Muscle of leg (tissue), 11 donors: ENCODE data around the gene SMCP. TPM values are rescaled to one million over a fixed set of nuclear protein-coding genes. Genes with fewer than 3 reads are reported as not detected.

ENCODE experiments used
- DNase-seq: peaks from one replicate; pipeline ENCODE4 v3.0.0; 2013
- H3K27ac ChIP-seq: one replicate; pipeline ENCODE4 v1.5.1; 2013; ENCODE audit warnings: mild to moderate bottlenecking, low read length, control low read depth
- H3K27me3 ChIP-seq: one replicate; pipeline ENCODE4 v1.6.1; 2013; ENCODE audit warnings: low read length; ENCODE audit not compliant: control insufficient read depth, insufficient read depth
- H3K36me3 ChIP-seq: one replicate; pipeline ENCODE4 v1.6.1; 2013; ENCODE audit warnings: low read length; ENCODE audit not compliant: control insufficient read depth, insufficient read depth
- H3K4me1 ChIP-seq: one replicate; pipeline ENCODE4 v1.6.1; 2013; ENCODE audit warnings: low read length; ENCODE audit not compliant: control insufficient read depth, insufficient read depth
- H3K4me3 ChIP-seq: one replicate; pipeline ENCODE4 v1.5.1; 2013; ENCODE audit warnings: low read length, control low read depth
- H3K9me3 ChIP-seq: replicated peaks from 2 replicates; pipeline ENCODE4 v1.6.1; 2013; ENCODE audit warnings: low read depth, low read length; ENCODE audit not compliant: control insufficient read depth
- WGBS: methylation state at CpG from one replicate; pipeline ENCODE4 v1.1.5; 2013; ENCODE audit warnings: missing lambda C conversion rate; ENCODE audit not compliant: insufficient coverage; 5-methylcytosine and 5-hydroxymethylcytosine counted together
- polyA plus RNA-seq, 8 donors: library from polyadenylated mRNA; unstranded; fragments of 120-200 nt; gene quantifications; one replicate each; pipeline versions ENCODE4 v1.2.1 to v1.2.3, GENCODE V29; 2013; ENCODE audit warnings: inconsistent platforms in 1 of 8, low replicate concordance in 1 of 8; ENCODE audit not compliant: insufficient read length in 8 of 8, insufficient read depth in 1 of 8
- total RNA-seq: library from RNA; stranded (reverse); fragments of 120-200 nt; gene quantifications from one replicate; pipeline ENCODE4 v1.2.4, GENCODE V29; 2013

The SMCP gene
- total and polyA plus RNA-seq, 9 donors, result not detected

- Histone ChIP-seq H3K36me3 (no peaks in the 10 kb centered on the region), H3K4me1 (no peaks in the 10 kb centered on the region), H3K27me3 (no peaks in the 10 kb centered on the region), H3K27ac (no peak overlapping the region), H3K9me3 (no peaks in the 10 kb centered on the region), H3K4me3 (no peak overlapping the region)
- DNase-seq, result no peak
- 70% methylated on average over 1 of the region's 2 CpGs for WGBS
Observed at GRCh38 chr1:152933196-152933595, 55.1 kb downstream of the SMCP start.

Other genes starting within 250 kb of the SMCP start
- gene LCE2D, start 214.9 kb upstream of the SMCP start, total RNA-seq, result not detected
- gene LCE2D, start 214.9 kb upstream of the SMCP start, polyA plus RNA-seq, result not detected
- not detected for gene LCE2C, start 203.0 kb upstream of the SMCP start, total RNA-seq
- not detected for gene LCE2C, start 203.0 kb upstream of the SMCP start, polyA plus RNA-seq
- gene LCE2B, start 192.2 kb upstream of the SMCP start, total RNA-seq, result not detected
- not detected for gene LCE2B, start 192.2 kb upstream of the SMCP start, polyA plus RNA-seq
- gene LCE2A, start 180.0 kb upstream of the SMCP start, total RNA-seq, result not detected
- not detected for gene LCE2A, start 180.0 kb upstream of the SMCP start, polyA plus RNA-seq
- not detected for gene LCE4A, start 170.2 kb upstream of the SMCP start, total RNA-seq
- not detected for gene LCE4A, start 170.2 kb upstream of the SMCP start, polyA plus RNA-seq
- gene KPRP, start 120.3 kb upstream of the SMCP start, total RNA-seq, result not detected
- gene KPRP, start 120.3 kb upstream of the SMCP start, polyA plus RNA-seq, result not detected
- not detected for gene LCE1F, start 103.2 kb upstream of the SMCP start, total RNA-seq
- gene LCE1F, start 103.2 kb upstream of the SMCP start, polyA plus RNA-seq, result not detected
- gene LCE1E, start 92.1 kb upstream of the SMCP start, total RNA-seq, result not detected
- gene LCE1E, start 92.1 kb upstream of the SMCP start, polyA plus RNA-seq, result not detected
- gene LCE1D, start 81.6 kb upstream of the SMCP start, total RNA-seq, result not detected
- not detected for gene LCE1D, start 81.6 kb upstream of the SMCP start, polyA plus RNA-seq
- not detected for gene LCE1C, start 71.7 kb upstream of the SMCP start, total RNA-seq
- not detected for gene LCE1C, start 71.7 kb upstream of the SMCP start, polyA plus RNA-seq
- gene LCE1B, start 66.4 kb upstream of the SMCP start, total RNA-seq, result not detected
- not detected for gene LCE1B, start 66.4 kb upstream of the SMCP start, polyA plus RNA-seq
- gene LCE1A, start 50.8 kb upstream of the SMCP start, total RNA-seq, result not detected
- not detected for gene LCE1A, start 50.8 kb upstream of the SMCP start, polyA plus RNA-seq
- gene LCE6A, start 35.5 kb upstream of the SMCP start, total RNA-seq, result not detected
- gene LCE6A, start 35.5 kb upstream of the SMCP start, polyA plus RNA-seq, result not detected
- not detected for gene LCE7A, start 18.3 kb upstream of the SMCP start, total RNA-seq
- gene LCE7A, start 18.3 kb upstream of the SMCP start, polyA plus RNA-seq, result not detected
- not detected for gene IVL, start 30.2 kb downstream of the SMCP start, total RNA-seq
- gene IVL, start 30.2 kb downstream of the SMCP start, polyA plus RNA-seq, result 1 to 10 TPM in 1 of 8 donors, under 1 TPM in 3, not detected in 4; 0.11 to 8.1 (median 0.32) TPM
- gene SPRR5, start 68.9 kb downstream of the SMCP start, total RNA-seq, result not detected
- not detected for gene SPRR5, start 68.9 kb downstream of the SMCP start, polyA plus RNA-seq
- not detected for gene SPRR4, start 92.3 kb downstream of the SMCP start, total RNA-seq
- gene SPRR4, start 92.3 kb downstream of the SMCP start, polyA plus RNA-seq, result not detected
- gene SPRR1A, start 105.8 kb downstream of the SMCP start, total RNA-seq, result not detected
- gene SPRR1A, start 105.8 kb downstream of the SMCP start, polyA plus RNA-seq, result not detected
- not detected for gene SPRR3, start 123.4 kb downstream of the SMCP start, total RNA-seq
- gene SPRR3, start 123.4 kb downstream of the SMCP start, polyA plus RNA-seq, result 10 to 100 TPM in 1 of 8 donors, 1 to 10 TPM in 1, under 1 TPM in 2, not detected in 4; 0.18 to 38.9 (median 0.90) TPM
- not detected for gene SPRR1B, start 152.9 kb downstream of the SMCP start, total RNA-seq
- gene SPRR1B, start 152.9 kb downstream of the SMCP start, polyA plus RNA-seq, result 1 to 10 TPM in 1 of 8 donors, under 1 TPM in 1, not detected in 6; 0.73 to 2.8 TPM
- not detected for gene SPRR2D, start 162.8 kb downstream of the SMCP start, total RNA-seq
- not detected for gene SPRR2D, start 162.8 kb downstream of the SMCP start, polyA plus RNA-seq
- gene SPRR2A, start 179.2 kb downstream of the SMCP start, total RNA-seq, result not detected
- not detected for gene SPRR2A, start 179.2 kb downstream of the SMCP start, polyA plus RNA-seq
- not detected for gene SPRR2B, start 193.3 kb downstream of the SMCP start, total RNA-seq
- gene SPRR2B, start 193.3 kb downstream of the SMCP start, polyA plus RNA-seq, result under 1 TPM in 1 of 8 donors, not detected in 7; 0.50 TPM
- not detected for gene SPRR2E, start 216.2 kb downstream of the SMCP start, total RNA-seq
- not detected for gene SPRR2E, start 216.2 kb downstream of the SMCP start, polyA plus RNA-seq
- not detected for gene SPRR2F, start 235.2 kb downstream of the SMCP start, total RNA-seq
- under 1 TPM in 1 of 8 donors, not detected in 7; 0.28 TPM for gene SPRR2F, start 235.2 kb downstream of the SMCP start, polyA plus RNA-seq